Measurements from ENCODE around the gene API5.

GRCh38 chr11:43358801-43359421 is 47.1 kb downstream of the API5 start, which contains the start of gene TTC17:
- TF ChIP-seq TCF7 (IDR thresholded peaks at IDR 0.05; ENCODE audit: borderline replicate concordance), result no peak
- no peak for TF ChIP-seq CTCF (IDR thresholded peaks at IDR 0.05 in 2 of 3, conservative IDR thresholded peaks at IDR 0.05 in 1 of 3; ENCODE audit: control insufficient read depth in 2 of 3, extremely low read depth in 1 of 3, insufficient read depth in 1 of 3, low read depth in 3 of 3, low read length in 3 of 3)
- TF ChIP-seq GABPA (IDR thresholded peaks at IDR 0.05; ENCODE audit: low read depth), result peak; percentile 95
- TF ChIP-seq USF2 (IDR thresholded peaks at IDR 0.05; ENCODE audit: borderline replicate concordance, low read depth, low read length), result no peak
- peak; percentile 99 for TF ChIP-seq POLR2A (IDR thresholded peaks at IDR 0.05; ENCODE audit: low read depth, low read length)
- TF ChIP-seq RELA (IDR thresholded peaks at IDR 0.05; ENCODE audit: borderline replicate concordance, partially characterized antibody), result peak; percentile 66
- no peak for TF ChIP-seq MTA3 (IDR thresholded peaks at IDR 0.05; ENCODE audit: borderline replicate concordance, low read length)
